NCI-H526 (cell line): ENCODE results near the gene LRRC66.

Experiments used
- DNase-seq, 2 experiments: peaks; one replicate each; lab custom pipeline; 2025; lab: John Stamatoyannopoulos, UW

Gene LRRC66

DNA sequence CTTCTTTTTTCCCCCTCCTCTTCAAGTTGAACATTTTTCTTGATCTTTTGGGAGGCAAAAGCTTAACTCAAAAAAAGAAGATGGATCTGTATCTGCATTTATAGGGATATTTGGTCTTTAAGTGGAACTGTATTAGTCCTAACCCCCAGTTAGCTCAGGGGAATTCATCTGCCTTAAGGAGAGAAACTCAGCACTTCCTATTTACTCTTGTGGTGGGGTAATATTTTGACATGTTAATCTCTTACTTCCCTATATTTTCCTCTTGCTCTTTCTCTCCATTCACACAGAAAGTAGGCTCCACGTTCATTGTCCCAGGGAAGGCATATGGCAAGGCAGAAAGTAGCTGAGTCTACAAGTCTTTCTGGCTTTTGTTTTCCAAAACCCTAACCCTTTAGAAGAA lies 5.3 kb downstream of the LRRC66 start:
- no peak for DNase-seq

DNA sequence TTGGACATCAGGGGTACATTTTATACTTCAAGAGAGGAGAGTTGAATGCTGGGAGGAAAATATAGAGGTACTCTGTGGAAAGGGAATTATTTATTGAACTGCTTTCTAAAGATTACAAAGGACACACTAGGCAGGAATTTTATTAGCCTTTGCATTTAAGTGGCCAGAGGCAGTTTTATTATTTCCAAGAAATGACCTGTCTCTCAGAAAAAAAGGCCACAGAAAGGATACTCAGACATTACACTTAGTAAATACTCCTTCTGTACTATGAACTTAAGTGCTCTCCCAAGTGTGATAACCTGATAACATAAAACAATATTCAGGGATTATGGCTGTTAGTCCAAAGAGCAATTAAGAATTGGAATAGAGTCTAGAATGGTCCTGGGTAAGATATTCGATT lies 7.5 kb downstream of the LRRC66 start:
- DNase-seq, result no peak

DNA sequence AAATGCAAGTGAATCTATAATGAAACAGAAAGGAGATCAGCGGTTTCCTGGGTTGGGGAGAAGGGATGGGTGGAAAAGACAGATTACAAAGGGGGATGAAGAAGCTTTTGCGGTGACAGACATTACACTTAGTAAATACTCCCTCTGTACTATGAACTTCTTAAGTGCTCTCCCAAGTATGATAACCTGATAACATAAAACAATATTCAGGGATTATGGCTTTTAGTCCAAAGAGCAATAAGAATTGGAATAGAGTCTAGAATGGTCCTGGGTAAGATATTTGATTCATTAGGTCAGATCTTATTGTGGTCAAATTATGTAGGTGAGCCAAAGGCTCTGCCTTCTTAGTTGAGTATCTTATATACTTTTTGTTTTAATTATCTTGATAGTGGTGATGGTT lies 9.2 kb downstream of the LRRC66 start:
- no peak for DNase-seq

DNA sequence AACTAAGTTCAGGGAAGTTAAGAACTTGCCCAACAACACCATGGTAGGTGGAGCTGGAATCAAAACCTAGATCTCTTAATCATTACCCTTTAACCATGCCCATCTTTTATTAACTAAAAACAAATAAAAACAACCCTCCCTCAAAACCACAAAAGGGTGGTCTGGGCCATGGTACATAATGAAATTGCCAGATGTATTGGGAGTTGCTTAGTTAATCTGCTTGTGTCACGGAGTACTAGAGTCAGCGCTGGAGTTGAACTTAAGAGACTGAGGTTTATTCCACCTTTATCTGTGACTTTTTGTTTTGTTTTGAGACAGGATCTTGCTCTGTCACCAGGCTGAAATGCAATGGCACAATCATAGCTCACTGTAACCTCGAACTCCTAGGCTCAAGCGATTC lies 13.3 kb downstream of the LRRC66 start:
- DNase-seq, result no peak

DNA sequence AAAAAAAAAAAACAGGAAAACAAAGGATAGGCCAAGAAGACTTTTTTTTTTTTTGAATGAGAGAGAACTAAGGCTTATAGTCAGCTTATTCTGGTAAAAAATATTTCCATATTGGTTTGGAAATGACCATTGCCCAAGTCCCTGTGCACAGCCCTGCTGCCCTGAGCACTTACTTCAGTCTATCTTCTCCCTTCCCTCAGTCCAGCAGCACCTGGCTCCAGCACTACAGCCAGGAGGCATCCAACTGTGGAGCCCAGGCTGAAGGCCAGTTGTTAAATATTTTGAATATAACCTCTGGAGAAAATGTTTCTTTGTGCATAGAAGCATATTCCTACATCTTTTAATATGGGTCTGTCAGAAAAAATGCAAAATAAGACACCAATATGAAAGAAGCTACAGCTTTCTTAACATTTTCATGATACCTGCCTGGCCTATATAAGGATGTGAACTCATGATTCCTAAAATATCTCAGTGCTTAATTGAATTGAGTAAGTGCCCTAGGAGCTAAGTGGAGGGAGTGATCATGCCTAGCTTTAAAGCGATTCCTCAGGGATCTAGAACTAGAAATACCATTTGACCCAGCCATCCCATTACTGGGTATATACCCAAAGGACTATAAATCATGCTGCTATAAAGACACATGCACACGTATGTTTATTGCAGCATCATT lies 14.4 kb downstream of the LRRC66 start:
- DNase-seq, result no peak

DNA sequence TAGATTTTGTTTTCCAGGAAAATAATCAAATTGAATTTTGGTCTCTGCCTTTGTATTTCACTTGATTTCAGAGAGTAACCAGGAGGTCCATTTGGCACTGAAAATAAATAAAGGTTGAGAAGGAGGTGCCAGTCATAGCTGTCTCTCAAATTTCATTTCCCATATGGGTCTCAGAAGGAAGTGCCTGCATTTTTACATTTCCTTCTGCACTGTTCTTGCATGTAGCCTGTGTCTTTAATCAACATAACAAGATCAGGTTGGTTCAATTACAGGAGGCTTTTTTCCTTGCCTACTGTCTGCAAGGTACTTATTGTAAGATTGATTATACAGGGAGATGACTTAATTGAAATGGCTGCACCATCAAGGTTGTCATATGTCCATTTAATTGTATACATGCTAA lies 15.7 kb downstream of the LRRC66 start:
- DNase-seq, result no peak

GRCh38 chr4:52001616-52002015 lies 18.5 kb downstream of the LRRC66 start:
- DNase-seq, result no peak

DNA sequence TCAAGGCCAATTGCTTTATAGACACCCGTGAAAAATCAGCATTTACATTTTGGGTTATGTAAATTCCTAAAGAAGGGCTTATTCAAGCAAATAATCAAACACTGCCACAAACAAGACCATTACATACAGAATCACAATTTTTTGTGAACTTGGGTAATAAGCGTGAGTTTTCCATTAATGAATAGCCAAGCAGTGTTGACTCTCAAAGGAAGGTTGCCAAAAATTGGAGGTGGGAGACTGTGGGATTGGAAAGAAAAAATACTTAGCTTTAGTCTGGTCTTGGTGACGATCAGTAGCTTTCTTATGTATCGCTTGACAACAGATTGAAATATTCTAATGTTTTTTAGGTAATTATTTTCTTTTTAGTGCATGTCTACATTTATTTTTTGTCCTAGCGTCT lies 20.9 kb downstream of the LRRC66 start:
- DNase-seq, result no peak

DNA sequence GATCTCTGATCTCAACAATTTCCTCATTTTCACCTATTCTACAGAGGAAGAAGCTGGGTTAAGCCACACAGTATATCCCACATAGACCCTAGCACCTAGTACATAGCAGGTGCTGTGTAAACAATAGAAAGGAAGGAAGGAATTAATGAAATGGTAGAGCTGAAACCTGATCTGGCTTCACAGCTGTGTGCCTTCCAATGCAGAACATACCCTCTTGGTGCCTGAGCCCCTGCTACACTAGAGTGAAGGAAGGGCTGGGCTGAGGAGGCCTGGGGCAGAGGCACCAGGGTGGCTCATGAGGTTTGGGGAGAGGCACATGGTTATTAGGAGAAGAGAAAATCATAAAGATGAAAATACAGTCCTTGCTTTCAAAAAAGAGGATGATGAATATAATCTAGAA lies 21.3 kb downstream of the LRRC66 start:
- no peak for DNase-seq

GRCh38 chr4:51997647-51998046 lies 22.5 kb downstream of the LRRC66 start:
- no peak for DNase-seq

GRCh38 chr4:51995647-51996220 lies 24.4 kb downstream of the LRRC66 start:
- DNase-seq, result no peak

GRCh38 chr4:51965862-51966261 lies 54.3 kb downstream of the LRRC66 start:
- DNase-seq, result no peak

DNA sequence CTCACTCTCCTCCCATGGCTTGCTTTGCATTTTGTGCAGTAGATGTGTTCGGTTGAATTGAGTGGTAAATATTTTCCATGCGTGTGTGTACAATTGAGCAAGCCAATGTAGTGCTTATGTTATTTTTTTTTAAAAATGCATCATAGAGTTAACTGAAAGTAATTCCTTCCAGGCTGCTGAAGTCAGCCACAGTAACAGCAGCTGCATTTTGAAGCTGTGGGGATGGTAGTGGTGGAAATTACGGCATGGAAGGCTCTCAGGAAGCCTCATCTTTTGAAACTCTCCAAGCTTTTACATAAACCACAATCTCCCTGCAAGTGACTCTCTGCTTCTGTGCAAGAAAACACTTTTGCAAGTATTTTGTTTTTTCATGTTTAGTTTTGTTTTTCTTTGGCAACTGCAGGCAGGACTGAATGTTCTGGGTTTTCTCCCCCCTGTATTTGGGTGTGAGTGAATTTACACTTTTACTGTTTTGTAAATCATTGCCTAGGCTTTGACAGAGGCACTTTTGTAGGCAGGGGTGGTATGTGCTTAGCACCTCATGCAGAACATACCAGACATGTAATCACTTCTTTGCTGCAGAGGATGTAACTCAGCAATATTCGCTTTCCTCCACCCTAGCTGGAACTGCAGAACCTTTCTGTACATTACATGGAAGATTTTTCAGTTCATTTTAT lies 56.2 kb downstream of the LRRC66 start:
- DNase-seq, result no peak

DNA sequence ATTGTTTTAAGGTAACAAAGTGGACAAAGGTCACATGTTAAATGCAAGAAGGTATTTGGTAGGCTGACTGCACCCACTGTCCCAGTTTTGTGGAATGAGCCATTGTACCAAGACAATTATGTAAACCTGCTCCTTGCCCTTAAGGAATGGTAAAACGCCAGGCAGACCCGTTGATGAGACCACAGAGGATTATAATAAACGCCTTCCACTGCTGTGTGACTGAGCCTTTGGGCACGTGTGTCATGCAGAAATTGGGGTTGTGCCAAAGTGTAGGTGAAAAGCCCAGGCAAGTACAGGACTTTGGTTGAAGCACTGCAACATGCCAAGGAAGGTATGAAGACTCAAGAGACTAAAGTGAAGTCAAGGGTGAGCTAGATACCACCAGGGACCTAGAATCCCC lies 59.7 kb downstream of the LRRC66 start:
- no peak for DNase-seq

DNA sequence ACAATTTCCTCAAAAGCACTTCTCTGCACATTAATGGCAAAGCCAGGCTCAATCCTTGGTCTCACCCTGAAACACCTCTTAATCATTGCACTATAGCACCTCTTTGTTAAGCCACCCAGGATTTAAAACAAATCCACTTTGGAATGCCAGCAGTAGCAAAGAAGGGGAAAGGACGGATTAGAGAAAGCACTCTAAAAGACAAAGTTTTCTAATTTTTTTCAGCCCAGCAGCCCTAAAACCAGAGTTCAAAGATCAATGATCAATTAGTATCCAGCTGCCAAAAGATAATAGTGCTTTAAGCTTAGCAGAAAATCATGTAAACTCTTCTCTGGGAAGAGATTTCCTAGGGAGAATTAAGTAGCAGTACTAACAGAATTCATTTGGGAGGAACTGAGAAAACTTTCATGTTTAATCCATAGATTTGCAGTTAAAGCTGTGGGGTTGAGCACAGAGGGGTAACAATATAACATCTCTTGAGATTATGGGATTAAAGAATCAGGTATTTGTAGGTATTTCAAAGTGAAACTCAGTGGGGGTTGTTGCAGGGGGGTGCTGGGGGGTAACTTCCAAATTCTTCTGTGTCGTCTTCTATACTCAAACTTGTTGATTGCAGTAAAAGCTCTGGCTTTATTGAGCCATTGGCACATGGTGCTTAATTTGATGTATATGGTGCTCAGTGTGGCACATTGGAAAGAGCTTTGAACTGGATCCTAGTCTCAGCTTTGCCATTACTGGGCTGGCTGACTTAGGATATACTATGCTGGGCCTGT lies 61.8 kb downstream of the LRRC66 start:
- DNase-seq, result no peak
